K562 (cell line): ENCODE measurements around the gene VARS1. TPM values are rescaled to one million over a fixed set of nuclear protein-coding genes. Genes with fewer than 3 reads are reported as not detected.

Source experiments
- ATAC-seq: fragments of 200-7000 bp; cut with Tn5 transposase; 3 replicates; pipeline ENCODE4 v1.9.1; 2020; ENCODE audit warnings: moderate library complexity
- BruUV-seq: library from RNA; stranded (reverse); fragments of 400-500 nt; replicated peaks from 2 replicates; lab custom pipeline; 2021; lab: Mats Ljungman, UMichigan
- CTCF ChIA-PET: fragments of 300-600 bp; formaldehyde crosslinking; extraction: SDS; loops from one replicate; lab custom pipeline; 2021; ENCODE audit warnings: low intra/inter-chr PET ratio; lab: Yijun Ruan, JAX
- POLR2A ChIA-PET: fragments of 300-600, 350-650 bp; sonication (Branson Sonifier 250); formaldehyde crosslinking; extraction: SDS; loops from one replicate; lab custom pipeline; 2021; ENCODE audit warnings: antibody characterized with exemption, inconsistent platforms; lab: Yijun Ruan, JAX
- DNase-seq, 4 experiments: peaks; one replicate each; pipeline versions ENCODE4 v3.0.0 to v3.0.0-alpha.2; 2011 to 2018; ENCODE audit warnings: low spot score in 3 of 4, mixed read lengths in 3 of 4; ENCODE audit errors: extremely low read depth in 1 of 4
- FAIRE-seq: peaks from 2 replicates; lab custom pipeline; 2011; peaks lifted over from hg19 to GRCh38; lab: Jason Lieb, UNC
- H2AFZ ChIP-seq: 2 replicates; pipeline ENCODE4 v1.6.0; 2011; ENCODE audit warnings: low read depth, low read length, control low read depth, inconsistent platforms
- H3K27ac ChIP-seq: fragments of 200-600 bp; 3 replicates; pipeline ENCODE4 v1.8.0; 2011; ENCODE audit warnings: low read depth, mild to moderate bottlenecking, control low read depth, inconsistent platforms, low read length, moderate library complexity, mixed read lengths; ENCODE audit errors: extremely low read depth
- H3K27me3 ChIP-seq, 2 experiments: fragments of 300-600 bp in 1 of 2; 2 replicates in 1 of 2; 3 replicates in 1 of 2; pipeline versions ENCODE4 v1.6.0 to v1.8.0; 2011; ENCODE audit warnings: inconsistent platforms in 2 of 2, low read length in 2 of 2, mild to moderate bottlenecking in 1 of 2, mixed read lengths in 1 of 2, moderate library complexity in 1 of 2; ENCODE audit not compliant: control insufficient read depth in 2 of 2, insufficient read depth in 2 of 2
- H3K36me3 ChIP-seq: fragments of 300-600 bp; 3 replicates; pipeline ENCODE4 v1.8.0; 2011; ENCODE audit warnings: mild to moderate bottlenecking, low read length, inconsistent platforms; ENCODE audit not compliant: control insufficient read depth, insufficient read depth
- H3K4me1 ChIP-seq, 2 experiments: fragments of 200-600 bp in 1 of 2; replicated peaks in 1 of 2; 2 replicates in 1 of 2; 3 replicates in 1 of 2; pipeline versions ENCODE4 v1.5.1 to v1.8.0; 2011; ENCODE audit warnings: inconsistent platforms in 2 of 2, low read length in 2 of 2, mild to moderate bottlenecking in 1 of 2, mixed read lengths in 1 of 2, moderate library complexity in 1 of 2; ENCODE audit not compliant: control insufficient read depth in 2 of 2, insufficient read depth in 2 of 2
- H3K4me2 ChIP-seq: 2 replicates; pipeline ENCODE4 v1.6.1; 2011; ENCODE audit warnings: low read length, control low read depth, inconsistent platforms, mixed read lengths; ENCODE audit not compliant: insufficient read depth
- H3K4me3 ChIP-seq: fragments of 200-600 bp; sonication (generic), shearing (Covaris generic); 2 replicates; pipeline ENCODE4 v1.5.1; 2016; ENCODE audit warnings: control low read depth, inconsistent platforms
- H3K79me2 ChIP-seq: fragments of 200-600 bp; 3 replicates; pipeline ENCODE4 v1.8.0; 2011; ENCODE audit warnings: low read length, inconsistent platforms; ENCODE audit not compliant: control insufficient read depth, insufficient read depth
- H3K9ac ChIP-seq, 2 experiments: 2 replicates each; pipeline versions ENCODE4 v1.6.0 to v1.6.1; 2011; ENCODE audit warnings: low read depth in 2 of 2, low read length in 2 of 2, control low read depth in 1 of 2, inconsistent platforms in 1 of 2, mild to moderate bottlenecking in 1 of 2, mixed read lengths in 1 of 2; ENCODE audit not compliant: insufficient read depth in 1 of 2
- H3K9me1 ChIP-seq: one replicate; pipeline ENCODE4 v1.6.0; 2011; ENCODE audit warnings: inconsistent platforms, mild to moderate bottlenecking, low read length, moderate library complexity; ENCODE audit not compliant: control insufficient read depth, insufficient read depth
- H3K9me3 ChIP-seq: replicated peaks from 2 replicates; pipeline ENCODE4 v1.5.1; 2011; ENCODE audit warnings: low read depth, low read length, inconsistent platforms; ENCODE audit not compliant: control insufficient read depth, insufficient read depth
- H4K20me1 ChIP-seq: replicated peaks from 2 replicates; pipeline ENCODE4 v1.6.1; 2011; ENCODE audit warnings: low read length, inconsistent platforms, mixed read lengths; ENCODE audit not compliant: control insufficient read depth, insufficient read depth
- ARHGAP35 ChIP-seq: fragments of 450-650 bp; IDR thresholded peaks from 2 replicates; pipeline ENCODE4 v1.6.1; 2018; ENCODE audit not compliant: partially characterized antibody
- CHCHD3 ChIP-seq: fragments of 250-450 bp; sonication (Bioruptor Pico); IDR thresholded peaks from 2 replicates; pipeline ENCODE4 v2.1.2; 2022; ENCODE audit warnings: mild to moderate bottlenecking
- MBD2 ChIP-seq: sonication (generic); IDR thresholded peaks from 2 replicates; pipeline ENCODE4 v1.6.1; 2016; ENCODE audit warnings: low read depth, borderline replicate concordance
- ZNF384 ChIP-seq: IDR thresholded peaks from 2 replicates; pipeline ENCODE4 v1.6.1; 2012; ENCODE audit warnings: low read depth, low read length, improper control_type of control experiment
- WGBS: fragments of 100-300 bp; shearing (Covaris generic); methylation state at CpG from one replicate; pipeline ENCODE4 v1.1.6; 2016; ENCODE audit warnings: low coverage, mixed read lengths; ENCODE audit not compliant: insufficient coverage; ENCODE audit errors: missing lambda C conversion rate; 5-methylcytosine and 5-hydroxymethylcytosine counted together
- in situ Hi-C: fragments of 300-500 bp; cut with MboI; formaldehyde crosslinking; loops from 4 replicates; pipeline ENCODE4 v1.15.0; 2018; ENCODE audit warnings: inconsistent platforms, mixed read lengths
- intact Hi-C: fragments of 100-400 bp; cut with micrococcal nuclease; formaldehyde crosslinking; loops from 2 replicates; pipeline ENCODE4 v1.14.2; 2022
- polyA plus RNA-seq, 8 experiments: library from polyadenylated mRNA; depleted of rRNA in 4 of 8; stranded (reverse) in 5 of 8; unstranded in 3 of 8; fragments of >200 nt; fragmentation: Nextera tagmentation in 2 of 8; fragmentation: Illumina TruSeq in 1 of 8; extraction: Ambion mirVana in 2 of 8; extraction: Trizol in 1 of 8; gene quantifications; 2 replicates each; pipeline versions ENCODE4 v1.2.1 to v1.2.3, GENCODE V29; 2011 to 2014; ENCODE audit warnings: inconsistent platforms in 1 of 8, missing spikeins in 1 of 8
- total RNA-seq, 7 experiments: library from RNA; depleted of rRNA in 6 of 7; stranded (reverse); fragments of >200 nt in 6 of 7; fragmentation: Illumina TruSeq in 2 of 7; extraction: Trizol in 2 of 7; gene quantifications; 2 replicates each; pipeline versions ENCODE4 v1.2.1 to v1.2.3, GENCODE V29; 2011 to 2021; ENCODE audit warnings: low replicate concordance in 1 of 7
- TF ChIP-seq, protein P1 (sequence below): sonication (generic); formaldehyde crosslinking; IDR thresholded peaks from 2 replicates; pipeline ENCODE4 v1.8.0; 2022; ENCODE audit warnings: mild to moderate bottlenecking, missing genetic modification reagents
- TF ChIP-seq, protein P2 (sequence below), 2 experiments: fragments of 250-450 bp in 1 of 2; fragments of 450-650 bp in 1 of 2; sonication (Bioruptor Pico) in 1 of 2; IDR thresholded peaks; 2 replicates each; pipeline versions ENCODE4 v1.6.1 to v1.8.0; 2016 to 2021; ENCODE audit warnings: mild to moderate bottlenecking in 2 of 2, moderate library complexity in 2 of 2, missing compliant biosample characterization in 1 of 2, missing genetic modification characterization in 1 of 2
- TF ChIP-seq, protein P3 (sequence below): fragments of 250-450 bp; sonication (Bioruptor Pico); IDR thresholded peaks from 2 replicates; pipeline ENCODE4 v1.5.0; 2021

The VARS1 gene
- total and polyA plus RNA-seq, 9 of the 15 experiments (the other 6 are each of a cell fraction or from before 2014, with no cell fraction given): 2.9 to 488 (median 130) TPM

DNA sequence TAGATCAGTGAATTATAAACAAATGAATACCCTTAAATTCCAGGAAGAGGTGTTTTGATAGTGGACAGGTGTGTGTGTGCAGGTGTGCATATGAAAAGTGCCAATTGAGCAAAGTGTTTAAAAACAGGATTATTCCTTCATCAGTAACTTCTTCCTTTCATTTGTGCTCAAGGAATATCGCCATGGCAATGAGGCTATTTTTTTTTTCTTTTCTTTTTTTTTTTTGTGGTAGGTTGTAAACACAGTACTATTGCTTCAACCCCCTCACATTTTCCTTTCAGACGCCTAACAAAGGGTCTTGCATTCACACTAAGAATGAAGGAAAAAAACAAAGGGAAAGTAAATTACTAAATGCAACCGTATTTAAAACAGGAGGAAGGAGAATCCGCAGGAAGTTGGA is 30.0 kb upstream of the VARS1 start:
- DNase-seq (no peak), FAIRE-seq (no peak), ATAC-seq (no peak)
- Histone ChIP-seq H4K20me1 (peaks cover 5% of the 10 kb centered on the region; the same call in 1 of the 2 replicates), H3K9me1 (no peaks in the 10 kb centered on the region), H3K4me2 (no peak overlapping the region), H3K4me1 (peaks cover 38 to 41% of the 10 kb centered on the region in 2 experiments), H3K27ac (peak overlapping the region; percentile 78), H2AFZ (peak overlapping the region; percentile 34), H3K9ac (peak overlapping the region in 1 of 2 experiments; percentile 3; a peak in 1 of 4 replicates), H3K27me3 (no peaks in the 10 kb centered on the region), H3K4me3 (no peak overlapping the region), H3K79me2 (peaks cover 51% of the 10 kb centered on the region), H3K9me3 (no peaks in the 10 kb centered on the region), H3K36me3 (peaks cover 6% of the 10 kb centered on the region; the same call in 1 of the 3 replicates)
- intact Hi-C loops: loop anchor here (10.0 kb wide), 1 partner anchor 349 kb away; the partner anchor contains the start of genes AGPAT1 and RNF5
- ChIA-PET CTCF (interaction anchor here (0.7 kb wide), 1 partner anchor 274 kb away, joined by 4 read pairs; no protein-coding TSS in a partner anchor), POLR2A (interaction anchor here (0.6 to 6.4 kb wide), 8 partner anchors 8 to 108 kb away, joined by 3 to 93 read pairs (median 12); partner anchors contain the start of genes CLIC1, HSPA1A, HSPA1L and LSM2)
- BruUV-seq: no TSS peak
- WGBS: 82% methylated on average over 4 of the region's 4 CpGs
- in situ Hi-C loops: no loop called here
- TF ChIP-seq CHCHD3 (CRISPR knock-in tag) (0 out of 2 replicates have a peak, but pooled peaks have one; percentile 5), MBD2 (no peak), ARHGAP35 (no peak), ZNF384 (peak; percentile 66)
- TF ChIP-seq, protein P1, sequence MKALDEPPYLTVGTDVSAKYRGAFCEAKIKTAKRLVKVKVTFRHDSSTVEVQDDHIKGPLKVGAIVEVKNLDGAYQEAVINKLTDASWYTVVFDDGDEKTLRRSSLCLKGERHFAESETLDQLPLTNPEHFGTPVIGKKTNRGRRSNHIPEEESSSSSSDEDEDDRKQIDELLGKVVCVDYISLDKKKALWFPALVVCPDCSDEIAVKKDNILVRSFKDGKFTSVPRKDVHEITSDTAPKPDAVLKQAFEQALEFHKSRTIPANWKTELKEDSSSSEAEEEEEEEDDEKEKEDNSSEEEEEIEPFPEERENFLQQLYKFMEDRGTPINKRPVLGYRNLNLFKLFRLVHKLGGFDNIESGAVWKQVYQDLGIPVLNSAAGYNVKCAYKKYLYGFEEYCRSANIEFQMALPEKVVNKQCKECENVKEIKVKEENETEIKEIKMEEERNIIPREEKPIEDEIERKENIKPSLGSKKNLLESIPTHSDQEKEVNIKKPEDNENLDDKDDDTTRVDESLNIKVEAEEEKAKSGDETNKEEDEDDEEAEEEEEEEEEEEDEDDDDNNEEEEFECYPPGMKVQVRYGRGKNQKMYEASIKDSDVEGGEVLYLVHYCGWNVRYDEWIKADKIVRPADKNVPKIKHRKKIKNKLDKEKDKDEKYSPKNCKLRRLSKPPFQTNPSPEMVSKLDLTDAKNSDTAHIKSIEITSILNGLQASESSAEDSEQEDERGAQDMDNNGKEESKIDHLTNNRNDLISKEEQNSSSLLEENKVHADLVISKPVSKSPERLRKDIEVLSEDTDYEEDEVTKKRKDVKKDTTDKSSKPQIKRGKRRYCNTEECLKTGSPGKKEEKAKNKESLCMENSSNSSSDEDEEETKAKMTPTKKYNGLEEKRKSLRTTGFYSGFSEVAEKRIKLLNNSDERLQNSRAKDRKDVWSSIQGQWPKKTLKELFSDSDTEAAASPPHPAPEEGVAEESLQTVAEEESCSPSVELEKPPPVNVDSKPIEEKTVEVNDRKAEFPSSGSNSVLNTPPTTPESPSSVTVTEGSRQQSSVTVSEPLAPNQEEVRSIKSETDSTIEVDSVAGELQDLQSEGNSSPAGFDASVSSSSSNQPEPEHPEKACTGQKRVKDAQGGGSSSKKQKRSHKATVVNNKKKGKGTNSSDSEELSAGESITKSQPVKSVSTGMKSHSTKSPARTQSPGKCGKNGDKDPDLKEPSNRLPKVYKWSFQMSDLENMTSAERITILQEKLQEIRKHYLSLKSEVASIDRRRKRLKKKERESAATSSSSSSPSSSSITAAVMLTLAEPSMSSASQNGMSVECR (CRISPR knock-in tag): no peak
- TF ChIP-seq, protein P2, sequence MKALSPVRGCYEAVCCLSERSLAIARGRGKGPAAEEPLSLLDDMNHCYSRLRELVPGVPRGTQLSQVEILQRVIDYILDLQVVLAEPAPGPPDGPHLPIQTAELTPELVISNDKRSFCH (CRISPR knock-in tag; IDR thresholded peaks at IDR 0.05): no peak
- TF ChIP-seq, protein P2 (tag; IDR thresholded peaks at IDR 0.05): no peak
- TF ChIP-seq, protein P3, sequence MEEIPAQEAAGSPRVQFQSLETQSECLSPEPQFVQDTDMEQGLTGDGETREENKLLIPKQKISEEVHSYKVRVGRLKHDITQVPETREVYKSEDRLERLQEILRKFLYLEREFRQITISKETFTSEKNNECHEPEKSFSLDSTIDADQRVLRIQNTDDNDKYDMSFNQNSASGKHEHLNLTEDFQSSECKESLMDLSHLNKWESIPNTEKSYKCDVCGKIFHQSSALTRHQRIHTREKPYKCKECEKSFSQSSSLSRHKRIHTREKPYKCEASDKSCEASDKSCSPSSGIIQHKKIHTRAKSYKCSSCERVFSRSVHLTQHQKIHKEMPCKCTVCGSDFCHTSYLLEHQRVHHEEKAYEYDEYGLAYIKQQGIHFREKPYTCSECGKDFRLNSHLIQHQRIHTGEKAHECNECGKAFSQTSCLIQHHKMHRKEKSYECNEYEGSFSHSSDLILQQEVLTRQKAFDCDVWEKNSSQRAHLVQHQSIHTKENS (CRISPR knock-in tag): no peak
